Osteocyte (in vitro differentiated cells): ENCODE data around the gene INPP4B. TPM values are rescaled to one million over a fixed set of nuclear protein-coding genes. Genes with fewer than 3 reads are reported as not detected.

Experiments used
- DNase-seq: peaks from one replicate; pipeline ENCODE4 v3.0.0; 2021; ENCODE audit warnings: mixed read lengths; ENCODE audit not compliant: unreplicated experiment; ENCODE audit errors: extremely low spot score
- H3K27ac Mint-ChIP-seq: one replicate; pipeline ENCODE4 v1.8.0; 2021; ENCODE audit warnings: mild to moderate bottlenecking, mixed read lengths; ENCODE audit not compliant: unreplicated experiment
- H3K27me3 Mint-ChIP-seq: one replicate; pipeline ENCODE4 v1.8.0; 2021; ENCODE audit warnings: mixed read lengths; ENCODE audit not compliant: unreplicated experiment
- H3K36me3 Mint-ChIP-seq: one replicate; pipeline ENCODE4 v1.8.0; 2021; ENCODE audit warnings: mixed read lengths; ENCODE audit not compliant: unreplicated experiment
- H3K4me1 Mint-ChIP-seq: one replicate; pipeline ENCODE4 v1.8.0; 2021; ENCODE audit warnings: mixed read lengths; ENCODE audit not compliant: unreplicated experiment
- H3K4me3 Mint-ChIP-seq: one replicate; pipeline ENCODE4 v1.8.0; 2021; ENCODE audit warnings: mild to moderate bottlenecking, moderate library complexity, mixed read lengths; ENCODE audit not compliant: unreplicated experiment
- H3K9me3 Mint-ChIP-seq: one replicate; pipeline ENCODE4 v1.8.0; 2021; ENCODE audit warnings: mixed read lengths; ENCODE audit not compliant: unreplicated experiment
- total RNA-seq: library from RNA; stranded (reverse); gene quantifications from 2 replicates; pipeline ENCODE4 v1.2.1, GENCODE V29; 2021
- TF ChIP-seq, protein P1 (sequence below): fragments of 200-600 bp; sonication (generic); IDR thresholded peaks from 2 replicates; pipeline ENCODE4 v1.5.0; 2021; ENCODE audit warnings: antibody characterized with exemption, mild to moderate bottlenecking, moderate library complexity

INPP4B gene
- total RNA-seq, 1 donor from 2014 or later, result 10.9 TPM

DNA sequence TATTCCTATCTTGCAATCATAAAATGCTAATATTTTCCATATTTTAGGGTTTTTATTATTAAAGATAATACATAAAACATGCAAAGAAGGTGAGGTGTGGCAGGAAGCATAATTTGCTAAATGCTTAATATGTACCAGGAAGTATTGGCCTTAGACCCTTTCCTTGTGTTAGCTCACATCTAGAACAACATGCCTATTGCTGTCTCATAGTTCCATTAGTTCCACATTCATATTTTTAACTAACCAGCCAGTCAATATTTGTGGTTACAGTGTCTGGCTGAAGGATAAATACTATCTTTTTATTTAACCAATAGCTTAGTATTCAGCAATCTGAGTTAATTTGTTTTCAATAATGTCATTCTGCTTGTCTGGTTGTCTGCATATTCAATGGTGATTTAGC, 432.6 kb downstream of the INPP4B start:
- DNase-seq, result no peak
- Mint-ChIP-seq H3K36me3 (no peaks in the 10 kb centered on the region), H3K27me3 (no peaks in the 10 kb centered on the region), H3K4me1 (peaks cover 34% of the 10 kb centered on the region), H3K9me3 (no peaks in the 10 kb centered on the region), H3K4me3 (no peak overlapping the region), H3K27ac (no peak overlapping the region)
- TF ChIP-seq, protein P1, sequence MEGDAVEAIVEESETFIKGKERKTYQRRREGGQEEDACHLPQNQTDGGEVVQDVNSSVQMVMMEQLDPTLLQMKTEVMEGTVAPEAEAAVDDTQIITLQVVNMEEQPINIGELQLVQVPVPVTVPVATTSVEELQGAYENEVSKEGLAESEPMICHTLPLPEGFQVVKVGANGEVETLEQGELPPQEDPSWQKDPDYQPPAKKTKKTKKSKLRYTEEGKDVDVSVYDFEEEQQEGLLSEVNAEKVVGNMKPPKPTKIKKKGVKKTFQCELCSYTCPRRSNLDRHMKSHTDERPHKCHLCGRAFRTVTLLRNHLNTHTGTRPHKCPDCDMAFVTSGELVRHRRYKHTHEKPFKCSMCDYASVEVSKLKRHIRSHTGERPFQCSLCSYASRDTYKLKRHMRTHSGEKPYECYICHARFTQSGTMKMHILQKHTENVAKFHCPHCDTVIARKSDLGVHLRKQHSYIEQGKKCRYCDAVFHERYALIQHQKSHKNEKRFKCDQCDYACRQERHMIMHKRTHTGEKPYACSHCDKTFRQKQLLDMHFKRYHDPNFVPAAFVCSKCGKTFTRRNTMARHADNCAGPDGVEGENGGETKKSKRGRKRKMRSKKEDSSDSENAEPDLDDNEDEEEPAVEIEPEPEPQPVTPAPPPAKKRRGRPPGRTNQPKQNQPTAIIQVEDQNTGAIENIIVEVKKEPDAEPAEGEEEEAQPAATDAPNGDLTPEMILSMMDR, result no peak

DNA sequence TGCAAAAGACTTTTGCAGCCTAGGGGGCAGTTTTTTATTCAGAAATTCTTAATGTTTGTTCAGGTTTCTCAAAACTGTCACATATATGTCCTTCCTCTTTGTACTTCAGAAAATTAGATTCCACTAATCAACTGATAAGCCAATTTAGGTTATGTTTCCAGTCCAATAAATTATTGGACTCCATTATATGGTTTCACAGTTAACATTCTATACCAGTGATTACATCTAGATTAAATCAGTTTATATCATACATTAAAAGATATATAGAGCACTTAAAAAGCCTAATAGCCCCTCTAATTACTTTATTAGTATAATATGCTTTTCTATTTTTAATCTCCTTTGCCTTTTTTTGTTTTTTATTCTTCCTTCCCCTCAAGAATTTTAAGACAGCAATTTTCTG, 434.1 kb downstream of the INPP4B start:
- no peaks in the 10 kb centered on the region for H3K36me3 Mint-ChIP-seq
- H3K4me1 Mint-ChIP-seq, result peaks cover 44% of the 10 kb centered on the region
- H3K27ac Mint-ChIP-seq, result no peak overlapping the region
- no peaks in the 10 kb centered on the region for H3K9me3 Mint-ChIP-seq
- DNase-seq, result no peak
- H3K4me3 Mint-ChIP-seq, result no peak overlapping the region
- TF ChIP-seq, protein P1, result no peak
- no peaks in the 10 kb centered on the region for H3K27me3 Mint-ChIP-seq

GRCh38 chr4:142408003-142408441, 438.1 kb downstream of the INPP4B start:
- TF ChIP-seq, protein P1, result no peak
- no peaks in the 10 kb centered on the region for H3K9me3 Mint-ChIP-seq
- no peak overlapping the region for H3K4me3 Mint-ChIP-seq
- peaks cover 48% of the 10 kb centered on the region for H3K4me1 Mint-ChIP-seq
- H3K36me3 Mint-ChIP-seq, result no peaks in the 10 kb centered on the region
- no peak for DNase-seq
- H3K27ac Mint-ChIP-seq, result peak overlapping the region; percentile 55
- no peaks in the 10 kb centered on the region for H3K27me3 Mint-ChIP-seq

- H3K9me3 Mint-ChIP-seq, result no peaks in the 10 kb centered on the region
- no peak overlapping the region for H3K4me3 Mint-ChIP-seq
- H3K27me3 Mint-ChIP-seq, result no peaks in the 10 kb centered on the region
- TF ChIP-seq, protein P1, result no peak
- peak overlapping the region; percentile 98 for H3K27ac Mint-ChIP-seq
- DNase-seq, result no peak
- H3K36me3 Mint-ChIP-seq, result no peaks in the 10 kb centered on the region
- peaks cover 53% of the 10 kb centered on the region for H3K4me1 Mint-ChIP-seq
Observed at GRCh38 chr4:142407596-142407995, 438.5 kb downstream of the INPP4B start.

DNA sequence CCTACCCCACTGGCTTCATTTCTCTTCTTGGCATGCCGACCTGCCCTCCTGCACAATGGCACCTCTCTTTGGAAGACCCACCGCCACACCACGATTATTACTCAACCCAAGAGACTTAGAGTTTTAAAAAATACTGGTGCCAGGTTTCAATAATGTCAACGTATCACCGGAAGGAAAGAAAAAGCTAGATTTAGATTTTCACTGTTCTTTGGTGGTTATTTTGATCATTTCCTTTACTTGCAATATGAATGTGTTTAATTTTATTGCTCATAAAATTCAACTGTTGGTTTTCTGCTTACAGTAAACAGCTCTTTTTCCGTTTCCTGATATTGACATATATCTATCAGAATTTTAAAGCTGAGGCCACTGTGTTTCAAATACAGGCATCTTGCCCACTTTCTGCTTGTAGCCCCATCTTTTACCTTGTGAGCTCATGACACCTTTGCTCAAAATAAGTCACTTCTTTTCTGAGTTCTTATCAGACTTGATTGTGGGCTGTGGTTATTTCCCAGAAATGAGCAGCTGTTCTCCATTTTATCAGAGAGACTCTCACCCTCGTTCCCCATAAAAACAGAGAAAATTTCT, 439.1 kb downstream of the INPP4B start:
- no peaks in the 10 kb centered on the region for H3K9me3 Mint-ChIP-seq
- peak overlapping the region; percentile 42 for H3K4me3 Mint-ChIP-seq
- no peaks in the 10 kb centered on the region for H3K36me3 Mint-ChIP-seq
- no peaks in the 10 kb centered on the region for H3K27me3 Mint-ChIP-seq
- peak overlapping the region; percentile 98 for H3K27ac Mint-ChIP-seq
- H3K4me1 Mint-ChIP-seq, result peaks cover 58% of the 10 kb centered on the region
- no peak for DNase-seq
- TF ChIP-seq, protein P1, result no peak
